Type B pancreatic cell (in vitro differentiated cells): ENCODE measurements around the gene XXYLT1. TPM values are rescaled to one million over a fixed set of nuclear protein-coding genes. Genes with fewer than 3 reads are reported as not detected.

Experiments
- DNase-seq: peaks from one replicate; pipeline ENCODE4 v3.0.0; 2021; ENCODE audit warnings: mixed read lengths; ENCODE audit not compliant: unreplicated experiment; ENCODE audit errors: extremely low spot score
- H3K27ac Mint-ChIP-seq: 2 replicates; pipeline ENCODE4 v1.8.0; 2021; ENCODE audit warnings: mild to moderate bottlenecking, mixed read lengths
- H3K27me3 Mint-ChIP-seq: 2 replicates; pipeline ENCODE4 v1.8.0; 2021; ENCODE audit warnings: mixed read lengths
- H3K36me3 Mint-ChIP-seq: 2 replicates; pipeline ENCODE4 v1.8.0; 2021; ENCODE audit warnings: mixed read lengths
- H3K4me1 Mint-ChIP-seq: one replicate; pipeline ENCODE4 v1.8.0; 2021; ENCODE audit warnings: mixed read lengths; ENCODE audit not compliant: unreplicated experiment
- H3K4me3 Mint-ChIP-seq: 2 replicates; pipeline ENCODE4 v1.8.0; 2021; ENCODE audit warnings: mild to moderate bottlenecking, mixed read lengths
- H3K9me3 Mint-ChIP-seq: 2 replicates; pipeline ENCODE4 v1.8.0; 2021; ENCODE audit warnings: mixed read lengths
- CTCF ChIP-seq: fragments of 200-600 bp; sonication (generic); conservative IDR thresholded peaks from 2 replicates; pipeline ENCODE4 v1.5.0; 2021; ENCODE audit warnings: antibody characterized with exemption, mild to moderate bottlenecking
- total RNA-seq: library from RNA; stranded (reverse); gene quantifications from 2 replicates; pipeline ENCODE4 v1.2.1, GENCODE V29; 2021; ENCODE audit warnings: low replicate concordance

Gene XXYLT1
- total RNA-seq, 1 donor from 2014 or later = 27.0 TPM

- Mint-ChIP-seq H3K36me3 (peaks cover 17% of the 10 kb centered on the region), H3K27me3 (no peaks in the 10 kb centered on the region), H3K9me3 (peaks cover 6% of the 10 kb centered on the region), H3K4me1 (peaks cover 13% of the 10 kb centered on the region), H3K27ac (no peak overlapping the region), H3K4me3 (no peak overlapping the region)
- DNase-seq = no peak
- TF ChIP-seq CTCF = no peak
Observed at GRCh38 chr3:195175076-195175475, 95.9 kb downstream of the XXYLT1 start.

GRCh38 chr3:195173657-195174056 is 97.3 kb downstream of the XXYLT1 start:
- no peak overlapping the region for H3K27ac Mint-ChIP-seq
- H3K36me3 Mint-ChIP-seq = peaks cover 17% of the 10 kb centered on the region

GRCh38 chr3:195172896-195173295 is 98.1 kb downstream of the XXYLT1 start:
- Mint-ChIP-seq H3K27me3 (no peaks in the 10 kb centered on the region), H3K4me3 (no peak overlapping the region), H3K36me3 (peaks cover 12% of the 10 kb centered on the region), H3K9me3 (peaks cover 6% of the 10 kb centered on the region), H3K4me1 (peaks cover 12% of the 10 kb centered on the region), H3K27ac (no peak overlapping the region)
- no peak for DNase-seq
- TF ChIP-seq CTCF = no peak

More at GRCh38 chr3:195173657-195174056, 97.3 kb downstream of the XXYLT1 start:
- TF ChIP-seq CTCF = no peak
- DNase-seq = no peak
- Mint-ChIP-seq H3K27me3 (no peaks in the 10 kb centered on the region), H3K4me1 (peaks cover 13% of the 10 kb centered on the region), H3K9me3 (peaks cover 6% of the 10 kb centered on the region), H3K4me3 (no peak overlapping the region)

- H3K4me1 Mint-ChIP-seq = peaks cover 12% of the 10 kb centered on the region
- peaks cover 10% of the 10 kb centered on the region for H3K36me3 Mint-ChIP-seq
- no peak for DNase-seq
- no peak overlapping the region for H3K27ac Mint-ChIP-seq
- peaks cover 6% of the 10 kb centered on the region for H3K9me3 Mint-ChIP-seq
- TF ChIP-seq CTCF = no peak
- H3K4me3 Mint-ChIP-seq = no peak overlapping the region
- no peaks in the 10 kb centered on the region for H3K27me3 Mint-ChIP-seq
Observed at GRCh38 chr3:195172039-195172684, 98.8 kb downstream of the XXYLT1 start.

GRCh38 chr3:195171093-195171873 is 99.7 kb downstream of the XXYLT1 start:
- Mint-ChIP-seq H3K36me3 (peaks cover 6% of the 10 kb centered on the region), H3K27me3 (no peaks in the 10 kb centered on the region), H3K4me3 (no peak overlapping the region), H3K9me3 (peaks cover 6% of the 10 kb centered on the region), H3K4me1 (peaks cover 12% of the 10 kb centered on the region), H3K27ac (no peak overlapping the region)
- no peak for TF ChIP-seq CTCF
- no peak for DNase-seq
